ENCODE data around the gene PPP1R13L. TPM values are rescaled to one million over a fixed set of nuclear protein-coding genes. Genes with fewer than 3 reads are reported as not detected.

PPP1R13L gene
- total RNA-seq, 1 experiment from 2014 or later = 27.5 TPM

- TF ChIP-seq, protein P1, sequence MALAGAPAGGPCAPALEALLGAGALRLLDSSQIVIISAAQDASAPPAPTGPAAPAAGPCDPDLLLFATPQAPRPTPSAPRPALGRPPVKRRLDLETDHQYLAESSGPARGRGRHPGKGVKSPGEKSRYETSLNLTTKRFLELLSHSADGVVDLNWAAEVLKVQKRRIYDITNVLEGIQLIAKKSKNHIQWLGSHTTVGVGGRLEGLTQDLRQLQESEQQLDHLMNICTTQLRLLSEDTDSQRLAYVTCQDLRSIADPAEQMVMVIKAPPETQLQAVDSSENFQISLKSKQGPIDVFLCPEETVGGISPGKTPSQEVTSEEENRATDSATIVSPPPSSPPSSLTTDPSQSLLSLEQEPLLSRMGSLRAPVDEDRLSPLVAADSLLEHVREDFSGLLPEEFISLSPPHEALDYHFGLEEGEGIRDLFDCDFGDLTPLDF (CRISPR knock-in tag; IDR thresholded peaks at IDR 0.05) = no peak
- TF ChIP-seq NFYB (CRISPR knock-in tag; conservative IDR thresholded peaks at IDR 0.05; ENCODE audit: low read depth) = no peak
- no peak for TF ChIP-seq NFATC4 (CRISPR knock-in tag; IDR thresholded peaks at IDR 0.05)
- no peak for TF ChIP-seq JUN (CRISPR knock-in tag; IDR thresholded peaks at IDR 0.05)
- no peak for TF ChIP-seq ZNF671 (CRISPR knock-in tag; IDR thresholded peaks at IDR 0.05)
- TF ChIP-seq SMAD4 (CRISPR knock-in tag; IDR thresholded peaks at IDR 0.05) = no peak
- peak; percentile 11; the same call in 1 of the 2 replicates for TF ChIP-seq TEAD1 (CRISPR knock-in tag; IDR thresholded peaks at IDR 0.05)
- no peak for TF ChIP-seq AFF4 (CRISPR knock-in tag; IDR thresholded peaks at IDR 0.05; ENCODE audit: borderline replicate concordance)
- 0 out of 2 replicates have a peak, but pooled peaks have one; percentile 41 for TF ChIP-seq MAX (CRISPR knock-in tag; IDR thresholded peaks at IDR 0.05)
- no peak for TF ChIP-seq FOXP1 (CRISPR knock-in tag; IDR thresholded peaks at IDR 0.05; ENCODE audit: borderline replicate concordance)
- no peak for TF ChIP-seq ZNF317 (CRISPR knock-in tag; IDR thresholded peaks at IDR 0.05; ENCODE audit: borderline replicate concordance, low read depth)
- TF ChIP-seq ZBTB21 (CRISPR knock-in tag; IDR thresholded peaks at IDR 0.05; ENCODE audit: borderline replicate concordance) = no peak
- TF ChIP-seq GTF2I (CRISPR knock-in tag; conservative IDR thresholded peaks at IDR 0.05) = no peak
- TF ChIP-seq FOXK1 (CRISPR knock-in tag; IDR thresholded peaks at IDR 0.05) = 0 out of 2 replicates have a peak, but pooled peaks have one; percentile 14
- no peak for TF ChIP-seq ZNF219 (CRISPR knock-in tag; IDR thresholded peaks at IDR 0.05; ENCODE audit: borderline replicate concordance)
- TF ChIP-seq NFE2L1 (CRISPR knock-in tag; IDR thresholded peaks at IDR 0.05) = no peak
- no peak for TF ChIP-seq NR2C2 (CRISPR knock-in tag; IDR thresholded peaks at IDR 0.05)
- TF ChIP-seq CREM (CRISPR knock-in tag; IDR thresholded peaks at IDR 0.05) = peak; percentile 78; the same call in 1 of the 2 replicates
- TF ChIP-seq ZNF281 (CRISPR knock-in tag; IDR thresholded peaks at IDR 0.05) = no peak
- TF ChIP-seq CTCF (IDR thresholded peaks at IDR 0.05) = no peak
- no peak for TF ChIP-seq CREB1 (CRISPR knock-in tag; IDR thresholded peaks at IDR 0.05)
- TF ChIP-seq ZNF532 (CRISPR knock-in tag; IDR thresholded peaks at IDR 0.05; ENCODE audit: borderline replicate concordance) = no peak
- no peak for TF ChIP-seq NR1H2 (CRISPR knock-in tag; IDR thresholded peaks at IDR 0.05)
- TF ChIP-seq PRRX2 (CRISPR knock-in tag; IDR thresholded peaks at IDR 0.05) = no peak
- no peak for TF ChIP-seq ELF4 (CRISPR knock-in tag; IDR thresholded peaks at IDR 0.05; ENCODE audit: low read depth)
Measured at GRCh38 chr19:45443462-45444317, 38.8 kb upstream of the PPP1R13L start (continued).

All from WTC11 (cell line).